GM10847 (cell line): ENCODE results near the gene MEF2A.

Experiments
- POLR2A ChIP-seq: IDR thresholded peaks from 2 replicates; pipeline ENCODE4 v1.6.1; 2011; ENCODE audit not compliant: insufficient read length; ENCODE audit errors: extremely low read depth

Gene MEF2A

DNA sequence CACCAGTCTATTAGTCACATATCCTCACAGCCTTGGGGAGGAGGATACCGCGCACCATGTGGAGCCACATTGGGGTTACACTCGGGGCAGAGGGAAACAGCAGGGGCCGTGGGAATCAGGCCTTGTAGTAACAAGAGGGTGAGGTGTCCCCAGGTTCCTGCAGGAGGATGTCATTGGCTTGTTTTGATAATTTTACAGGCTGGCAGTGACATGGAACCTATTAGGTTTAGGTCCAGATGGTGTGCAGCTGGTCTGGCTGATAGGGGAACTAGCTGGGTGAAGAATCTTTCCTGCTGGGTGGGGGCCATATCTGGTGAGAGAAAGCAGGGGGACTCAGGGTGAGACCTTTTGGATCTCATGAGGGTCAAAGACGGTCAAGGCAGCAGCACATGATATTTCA is 9.8 kb upstream of the MEF2A start:
- TF ChIP-seq POLR2A, result no peak

DNA sequence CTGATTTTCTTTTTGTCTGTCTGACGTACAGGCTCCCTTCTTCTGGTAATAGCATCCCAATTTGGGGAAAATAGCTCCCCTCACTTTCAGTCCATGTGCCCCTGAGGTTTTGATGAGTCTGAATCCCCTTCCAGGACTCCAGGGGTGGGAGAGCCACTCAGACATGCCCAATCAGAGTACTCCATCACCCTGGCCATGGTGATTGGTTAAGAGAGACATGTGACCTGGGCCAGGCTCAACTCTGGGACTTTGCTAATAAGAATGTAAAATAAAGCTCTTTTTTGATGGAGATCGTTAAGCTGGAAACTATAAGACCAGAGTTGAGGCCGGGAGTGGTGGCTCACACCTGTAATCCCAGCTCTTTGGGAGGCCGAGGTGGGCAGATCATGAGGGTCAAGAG is 9.2 kb upstream of the MEF2A start:
- no peak for TF ChIP-seq POLR2A

DNA sequence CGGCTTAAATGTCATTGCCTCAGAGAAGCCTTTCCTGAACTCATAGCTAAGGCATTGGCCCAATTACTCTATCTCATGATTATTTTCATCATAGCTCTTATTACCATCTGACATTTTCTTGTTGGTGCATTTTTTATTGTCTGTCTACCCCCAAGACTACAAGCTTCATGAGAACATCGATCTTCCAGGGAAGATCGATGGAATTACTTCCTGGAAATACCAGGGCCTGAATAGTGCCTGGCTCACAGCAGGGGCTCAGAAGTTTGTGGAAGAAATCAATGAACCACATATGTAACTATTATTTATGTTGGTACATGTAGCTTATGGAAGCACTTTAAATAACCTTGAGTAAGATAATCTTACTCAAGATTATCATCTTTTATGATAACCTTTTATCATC is 7.7 kb upstream of the MEF2A start:
- no peak for TF ChIP-seq POLR2A

DNA sequence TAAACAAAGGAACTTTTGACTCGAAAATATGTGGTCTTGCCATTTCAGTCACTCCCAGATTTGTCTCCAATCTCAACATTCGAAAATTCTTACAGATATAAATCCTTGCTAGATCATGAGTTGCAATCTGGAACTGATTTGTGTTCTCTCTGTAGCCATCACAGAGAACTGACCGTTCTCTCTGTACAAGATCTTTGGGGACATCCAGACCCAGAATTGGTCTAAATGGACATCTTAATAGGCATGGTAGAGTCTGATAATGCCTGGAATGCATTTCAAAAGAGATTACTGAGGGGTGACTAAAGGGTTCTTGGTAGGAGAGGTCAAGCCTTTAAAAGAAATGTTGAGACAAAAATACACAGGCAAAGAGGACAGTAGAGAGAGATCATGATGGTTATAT is 7.2 kb upstream of the MEF2A start:
- no peak for TF ChIP-seq POLR2A

DNA sequence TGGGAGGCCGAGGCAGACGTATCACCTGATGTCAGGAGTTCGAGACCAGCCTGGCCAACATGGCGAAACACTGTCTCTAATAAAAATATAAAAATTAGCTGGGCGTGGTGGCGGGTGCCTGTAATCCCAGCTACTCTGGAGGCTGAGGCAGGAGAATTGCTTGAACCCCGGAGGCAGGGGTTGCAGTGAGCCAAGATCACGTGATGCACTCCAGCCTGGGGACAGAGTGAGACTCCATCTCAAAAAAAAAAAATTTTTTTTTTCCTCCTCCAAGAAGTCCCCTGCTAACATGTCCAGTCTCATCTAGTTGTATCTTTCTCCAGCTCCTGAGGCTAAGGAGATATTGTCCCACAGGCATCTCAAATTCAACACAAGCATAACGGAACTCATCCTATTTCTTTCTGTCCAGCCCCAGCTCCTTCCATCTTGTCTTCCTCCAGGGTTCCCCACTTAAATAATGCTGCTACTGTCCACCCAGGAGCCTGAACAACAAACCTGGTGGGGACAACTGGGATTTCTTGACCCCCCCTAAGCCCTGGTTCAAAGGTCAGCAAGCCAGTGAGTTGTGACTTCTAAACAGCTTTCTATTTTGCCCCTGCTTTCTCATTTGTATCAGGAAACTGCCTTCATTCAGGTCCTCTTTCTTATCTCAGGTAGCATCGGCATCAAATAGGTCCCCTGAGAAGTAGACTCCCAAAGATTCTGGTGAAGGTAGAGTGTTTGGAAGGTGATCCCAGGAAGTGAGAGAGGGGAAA is 4.1 kb upstream of the MEF2A start:
- no peak for TF ChIP-seq POLR2A

DNA sequence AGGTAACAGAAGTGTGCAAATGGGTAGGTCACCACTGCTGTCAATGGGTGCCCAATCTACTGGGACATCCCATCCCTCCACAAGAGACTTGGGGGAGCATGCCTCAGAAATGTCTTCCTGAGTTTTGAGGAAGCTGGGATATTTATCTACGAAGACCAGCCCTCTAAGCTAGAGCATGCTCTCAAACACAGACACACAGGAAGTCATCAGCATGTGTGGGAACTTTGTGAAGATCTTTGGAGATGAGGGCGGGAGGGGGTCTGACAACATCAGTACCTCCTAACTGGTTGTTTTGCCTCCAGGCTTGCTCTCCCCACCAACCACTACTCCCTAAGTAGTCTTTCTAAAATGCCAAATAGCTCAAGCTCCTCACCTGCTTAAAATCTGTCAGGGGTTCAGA is 3.5 kb upstream of the MEF2A start:
- TF ChIP-seq POLR2A, result no peak

DNA sequence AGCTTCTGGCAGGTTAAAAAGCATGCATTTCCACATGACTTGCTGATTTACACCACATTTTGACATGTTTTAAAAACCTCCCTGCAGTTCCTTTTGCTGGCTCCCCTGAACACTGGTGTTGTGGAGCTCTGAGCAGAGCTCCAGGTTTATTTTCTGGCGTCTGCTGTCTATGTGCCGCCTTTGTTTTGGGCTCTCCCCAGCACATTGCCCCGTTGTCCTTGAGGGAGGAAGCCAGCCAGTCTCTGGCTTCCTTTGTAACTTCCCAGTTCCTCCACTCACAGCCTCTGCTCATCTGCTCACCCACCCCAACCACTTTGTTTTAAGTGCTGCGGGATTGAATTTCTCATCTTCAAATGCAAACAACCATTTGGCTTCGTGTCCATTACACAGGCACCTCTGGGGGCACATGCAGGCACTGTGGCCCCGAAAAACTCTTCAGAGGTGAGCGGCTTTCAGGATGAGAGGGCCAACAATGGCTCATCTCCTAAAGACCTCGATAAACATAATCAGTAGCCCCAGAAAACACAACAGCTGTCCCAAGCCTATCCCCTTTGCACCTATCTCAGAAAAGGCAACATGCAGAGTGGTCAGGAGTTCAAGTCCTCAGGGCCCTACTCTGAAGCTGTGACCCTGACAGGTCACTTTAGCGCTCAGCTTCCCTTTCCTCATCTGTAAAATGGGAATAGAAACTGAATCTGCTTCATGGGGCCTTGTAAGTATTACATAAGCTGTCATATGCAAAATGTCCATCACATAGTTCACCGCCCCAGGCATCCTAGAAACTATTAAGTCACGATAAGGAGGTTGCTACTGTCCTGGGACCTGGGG is 1.3 kb upstream of the MEF2A start:
- no peak for TF ChIP-seq POLR2A

DNA sequence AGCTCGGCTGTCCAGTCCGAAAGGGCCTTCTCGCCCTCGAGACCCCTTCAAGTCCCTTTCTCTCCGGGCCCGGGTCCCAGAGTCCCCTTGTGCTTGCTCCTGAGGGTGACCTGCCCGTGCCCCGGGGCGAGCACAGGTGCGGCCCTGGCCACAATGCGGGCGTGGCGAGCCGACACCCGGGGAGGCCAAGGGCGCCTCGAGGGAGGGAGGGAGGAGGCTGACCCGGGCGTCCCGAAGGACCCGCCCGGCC is 810 bp upstream of the MEF2A start:
- TF ChIP-seq POLR2A, result no peak

DNA sequence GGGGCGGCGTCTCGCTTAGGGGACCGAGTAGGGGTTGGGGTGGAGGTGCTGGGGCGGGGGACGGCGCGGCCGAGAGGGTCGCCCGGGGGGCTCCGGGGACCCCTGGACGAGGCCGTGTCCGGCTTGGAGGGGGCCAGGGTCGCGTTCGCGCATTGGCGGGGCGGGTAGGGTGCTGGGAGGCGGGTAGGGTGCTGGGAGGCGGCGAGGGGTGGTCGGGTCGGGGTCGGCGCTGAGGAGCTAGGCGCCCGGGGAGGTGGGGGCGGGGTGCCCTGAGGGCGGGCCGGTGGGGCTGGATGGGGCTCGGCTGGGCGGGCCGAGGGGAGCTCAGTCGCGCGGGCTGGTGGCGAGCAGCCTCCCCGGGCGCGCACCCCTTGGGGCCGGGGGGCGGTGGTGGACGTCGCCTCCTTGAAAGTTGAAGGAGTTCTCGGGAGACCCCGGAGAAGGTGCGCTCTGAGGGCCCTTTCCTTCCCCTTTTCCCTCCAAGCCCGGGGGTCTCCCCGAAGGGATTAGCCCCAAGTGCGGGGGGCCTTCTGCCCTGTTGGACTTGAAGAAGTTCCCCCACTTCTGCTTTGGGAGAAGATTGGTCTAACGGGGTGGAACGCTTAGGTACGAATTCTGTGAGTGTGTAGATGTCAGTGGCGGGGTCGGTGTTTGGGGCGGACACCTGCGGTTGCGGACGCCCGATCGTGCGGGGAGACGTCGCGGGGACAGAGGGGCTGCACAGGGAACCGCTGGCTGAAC is 543 bp downstream of the MEF2A start:
- TF ChIP-seq POLR2A, result no peak

DNA sequence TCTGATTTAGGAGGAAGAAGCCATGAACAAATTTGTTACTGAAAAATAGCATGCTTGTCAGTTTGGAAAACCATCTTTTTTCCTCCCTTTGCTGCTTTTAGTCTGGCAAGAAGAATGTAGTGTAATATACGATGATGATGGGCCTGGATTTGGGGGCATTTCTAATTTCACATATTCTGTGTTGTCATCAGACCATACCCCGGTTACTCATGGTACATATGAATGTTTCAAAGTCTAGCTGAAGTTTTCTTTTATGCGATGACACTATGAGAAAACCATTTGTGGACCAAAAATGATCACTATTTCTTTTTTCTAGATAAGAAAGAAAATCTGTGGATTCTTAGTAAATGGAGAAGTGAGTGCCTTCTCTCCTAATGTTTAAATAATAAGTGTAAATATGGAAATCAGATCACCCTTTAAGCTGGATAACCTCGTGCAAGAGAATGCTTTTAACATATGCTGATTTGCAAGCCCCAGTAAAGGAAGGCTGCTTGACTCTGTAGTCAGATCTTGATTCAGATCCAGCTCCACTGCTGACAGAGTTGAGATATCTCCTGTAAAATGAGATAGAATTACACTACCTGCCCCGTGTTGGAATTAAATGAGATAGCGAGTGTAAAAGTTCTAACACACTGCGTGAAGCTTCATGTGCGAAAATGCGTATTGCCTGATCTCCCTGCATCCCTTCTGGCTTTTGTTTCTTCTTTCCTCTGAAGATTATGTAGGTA is 3.0 kb downstream of the MEF2A start:
- no peak for TF ChIP-seq POLR2A

DNA sequence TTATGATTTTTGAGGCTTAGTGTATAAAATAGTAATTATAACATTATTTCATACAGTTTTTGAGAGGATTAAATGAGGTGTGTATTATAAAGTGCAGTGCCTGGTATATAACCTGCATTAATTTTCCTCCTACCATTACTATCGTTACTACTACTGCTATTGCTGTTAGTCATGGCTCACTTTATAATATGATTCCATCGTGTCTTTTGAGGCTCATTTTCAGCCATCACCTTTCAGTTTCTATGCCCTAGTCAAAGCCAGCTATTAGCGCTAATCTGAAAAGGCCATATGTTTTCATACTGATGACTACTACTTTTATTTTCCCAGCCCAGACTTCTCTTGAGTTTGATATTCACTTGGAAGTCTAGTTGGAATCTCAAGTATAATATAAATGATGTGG is 5.5 kb downstream of the MEF2A start:
- no peak for TF ChIP-seq POLR2A

DNA sequence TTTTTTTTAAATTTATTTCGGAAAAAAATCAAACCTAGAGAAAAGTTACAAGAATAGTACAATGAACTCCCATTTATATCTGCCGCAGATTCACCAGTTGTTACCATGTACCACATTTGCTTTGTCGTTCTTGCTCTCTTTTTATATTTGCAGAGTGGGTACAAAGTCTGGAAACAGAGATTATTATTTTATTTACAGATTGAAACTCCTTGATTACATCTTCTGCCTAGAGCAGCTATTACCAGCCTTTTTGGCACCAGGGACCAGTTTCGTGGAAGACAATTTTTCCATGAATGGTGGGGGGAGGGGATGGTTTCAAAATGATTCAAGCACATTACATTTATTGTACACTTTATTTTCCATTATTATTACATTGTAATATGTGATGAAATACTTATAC is 8.3 kb downstream of the MEF2A start:
- TF ChIP-seq POLR2A, result no peak

DNA sequence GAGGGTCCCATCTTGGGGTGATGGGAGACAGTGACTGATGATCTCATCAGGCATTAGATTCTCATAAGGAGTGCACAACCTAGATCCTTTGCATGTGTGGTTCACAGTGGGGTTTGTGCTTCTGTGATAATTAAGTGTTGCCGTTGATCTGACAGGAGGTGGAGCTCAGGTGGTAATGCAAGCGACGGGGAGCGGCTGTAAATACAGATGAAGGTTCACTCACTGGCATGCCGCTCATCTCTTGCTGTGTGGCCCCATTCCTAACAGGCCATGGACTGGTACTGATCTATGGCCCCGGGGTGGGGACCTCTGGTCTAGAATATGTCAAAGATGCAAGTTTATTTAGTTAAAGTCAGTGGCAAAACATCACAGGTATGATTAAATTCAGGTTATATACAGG is 8.7 kb downstream of the MEF2A start:
- TF ChIP-seq POLR2A, result no peak

DNA sequence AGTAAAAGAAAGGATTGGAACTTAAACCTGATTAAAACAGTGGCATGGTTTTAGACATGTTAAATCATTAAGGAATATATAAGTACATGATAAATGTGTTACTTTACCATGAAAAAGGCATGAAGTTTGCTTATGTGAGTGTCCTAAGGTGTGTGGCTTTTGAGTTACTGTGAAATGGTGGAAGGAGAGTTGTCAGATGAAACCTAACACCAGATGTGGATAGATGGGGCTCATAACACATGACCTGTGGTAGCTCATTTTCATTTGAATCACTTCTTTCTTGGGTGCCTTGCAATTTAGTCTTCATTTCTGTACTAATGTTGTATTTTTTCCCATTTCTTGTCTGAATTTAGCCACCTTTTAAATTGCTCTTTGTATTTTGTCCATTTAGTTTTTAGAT is 13.0 kb downstream of the MEF2A start:
- TF ChIP-seq POLR2A, result no peak

DNA sequence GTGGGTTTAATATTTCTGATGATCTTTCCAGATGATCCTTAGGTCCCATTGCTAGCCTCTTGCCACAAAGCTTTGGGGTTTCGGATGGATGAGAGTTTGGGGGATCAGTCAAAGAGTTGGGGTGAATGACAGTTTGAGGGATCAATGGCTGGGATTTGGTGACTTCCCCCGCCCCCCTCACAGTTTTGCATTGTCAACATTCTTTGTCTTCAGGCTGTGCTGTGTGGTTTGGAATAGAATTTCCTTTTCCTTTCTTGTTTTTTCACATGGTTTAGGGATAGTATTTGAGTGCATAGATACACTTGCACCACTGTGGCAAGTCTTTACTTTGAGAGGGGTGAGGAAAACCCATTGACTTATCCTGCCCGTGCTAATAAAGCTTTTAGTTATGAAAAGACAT is 14.3 kb downstream of the MEF2A start:
- no peak for TF ChIP-seq POLR2A
